Epithelial cell of proximal tubule (primary cell): ENCODE results near the gene TNFRSF1B. TPM values are rescaled to one million over a fixed set of nuclear protein-coding genes. Genes with fewer than 3 reads are reported as not detected.

Experiments
- DNase-seq: peaks from one replicate; pipeline ENCODE4 v3.0.0-alpha.2; 2011; ENCODE audit warnings: low read depth
- H3K4me3 ChIP-seq: 2 replicates; pipeline ENCODE4 v1.5.1; 2011; ENCODE audit warnings: low read depth, mild to moderate bottlenecking, low read length
- CTCF ChIP-seq: conservative IDR thresholded peaks from 2 replicates; pipeline ENCODE4 v1.5.1; 2012; ENCODE audit warnings: low read depth, mild to moderate bottlenecking, low read length
- total RNA-seq: library from RNA; depleted of rRNA; stranded (reverse); fragments of >200 nt; gene quantifications from 2 replicates; pipeline ENCODE4 v1.2.3, GENCODE V29; 2015

The TNFRSF1B gene
- total RNA-seq, 1 donor from 2014 or later: 0.06 TPM

GRCh38 chr1:12244585-12244984 lies 77.8 kb downstream of the TNFRSF1B start:
- H3K4me3 ChIP-seq: no peak overlapping the region
- no peak for TF ChIP-seq CTCF
- DNase-seq: no peak

- H3K4me3 ChIP-seq: no peak overlapping the region
- no peak for DNase-seq
- TF ChIP-seq CTCF: no peak
Measured at GRCh38 chr1:12245116-12245515, 78.3 kb downstream of the TNFRSF1B start.

GRCh38 chr1:12245733-12246132 lies 78.9 kb downstream of the TNFRSF1B start:
- TF ChIP-seq CTCF: no peak
- no peak overlapping the region for H3K4me3 ChIP-seq
- no peak for DNase-seq

GRCh38 chr1:12246584-12246983 lies 79.8 kb downstream of the TNFRSF1B start:
- no peak for DNase-seq
- no peak overlapping the region for H3K4me3 ChIP-seq
- no peak for TF ChIP-seq CTCF

GRCh38 chr1:12249181-12249580 lies 82.4 kb downstream of the TNFRSF1B start:
- DNase-seq: no peak
- no peak for TF ChIP-seq CTCF
- H3K4me3 ChIP-seq: no peak overlapping the region

GRCh38 chr1:12249748-12250147 lies 83.0 kb downstream of the TNFRSF1B start:
- H3K4me3 ChIP-seq: no peak overlapping the region
- no peak for DNase-seq
- no peak for TF ChIP-seq CTCF

- H3K4me3 ChIP-seq: no peak overlapping the region
- no peak for TF ChIP-seq CTCF
- DNase-seq: no peak
Measured at GRCh38 chr1:12251442-12251841, 84.7 kb downstream of the TNFRSF1B start.
